PFSK-1 (cell line): Measurements from ENCODE around the gene LCK.

ENCODE experiments used
- POLR2AphosphoS5 ChIP-seq: IDR thresholded peaks from 2 replicates; pipeline ENCODE4 v1.6.1; 2012; ENCODE audit warnings: low read depth, mild to moderate bottlenecking, control low read depth, low read length, moderate library complexity
- SIN3A ChIP-seq: IDR thresholded peaks from 2 replicates; pipeline ENCODE4 v1.6.1; 2012; ENCODE audit warnings: mild to moderate bottlenecking, low read length, moderate library complexity, borderline replicate concordance; ENCODE audit not compliant: insufficient read depth
- TAF1 ChIP-seq: IDR thresholded peaks from 2 replicates; pipeline ENCODE4 v1.6.1; 2012; ENCODE audit warnings: low read length, control low read depth, borderline replicate concordance; ENCODE audit not compliant: insufficient read depth
- TF ChIP-seq, protein P1 (sequence below), 2 experiments: IDR thresholded peaks; 2 replicates each; pipeline versions ENCODE4 v1.6.1 to v1.8.0; 2011 to 2012; ENCODE audit warnings: low read depth in 2 of 2, low read length in 2 of 2, control low read depth in 1 of 2, inconsistent platforms in 1 of 2, mild to moderate bottlenecking in 1 of 2, moderate library complexity in 1 of 2; ENCODE audit not compliant: insufficient read depth in 1 of 2

- TF ChIP-seq POLR2AphosphoS5 (no peak), TAF1 (no peak), SIN3A (no peak)
- TF ChIP-seq, protein P1, sequence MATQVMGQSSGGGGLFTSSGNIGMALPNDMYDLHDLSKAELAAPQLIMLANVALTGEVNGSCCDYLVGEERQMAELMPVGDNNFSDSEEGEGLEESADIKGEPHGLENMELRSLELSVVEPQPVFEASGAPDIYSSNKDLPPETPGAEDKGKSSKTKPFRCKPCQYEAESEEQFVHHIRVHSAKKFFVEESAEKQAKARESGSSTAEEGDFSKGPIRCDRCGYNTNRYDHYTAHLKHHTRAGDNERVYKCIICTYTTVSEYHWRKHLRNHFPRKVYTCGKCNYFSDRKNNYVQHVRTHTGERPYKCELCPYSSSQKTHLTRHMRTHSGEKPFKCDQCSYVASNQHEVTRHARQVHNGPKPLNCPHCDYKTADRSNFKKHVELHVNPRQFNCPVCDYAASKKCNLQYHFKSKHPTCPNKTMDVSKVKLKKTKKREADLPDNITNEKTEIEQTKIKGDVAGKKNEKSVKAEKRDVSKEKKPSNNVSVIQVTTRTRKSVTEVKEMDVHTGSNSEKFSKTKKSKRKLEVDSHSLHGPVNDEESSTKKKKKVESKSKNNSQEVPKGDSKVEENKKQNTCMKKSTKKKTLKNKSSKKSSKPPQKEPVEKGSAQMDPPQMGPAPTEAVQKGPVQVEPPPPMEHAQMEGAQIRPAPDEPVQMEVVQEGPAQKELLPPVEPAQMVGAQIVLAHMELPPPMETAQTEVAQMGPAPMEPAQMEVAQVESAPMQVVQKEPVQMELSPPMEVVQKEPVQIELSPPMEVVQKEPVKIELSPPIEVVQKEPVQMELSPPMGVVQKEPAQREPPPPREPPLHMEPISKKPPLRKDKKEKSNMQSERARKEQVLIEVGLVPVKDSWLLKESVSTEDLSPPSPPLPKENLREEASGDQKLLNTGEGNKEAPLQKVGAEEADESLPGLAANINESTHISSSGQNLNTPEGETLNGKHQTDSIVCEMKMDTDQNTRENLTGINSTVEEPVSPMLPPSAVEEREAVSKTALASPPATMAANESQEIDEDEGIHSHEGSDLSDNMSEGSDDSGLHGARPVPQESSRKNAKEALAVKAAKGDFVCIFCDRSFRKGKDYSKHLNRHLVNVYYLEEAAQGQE (IDR thresholded peaks at IDR 0.05; ENCODE audit: insufficient read depth in 1 of 2, low read depth in 2 of 2, low read length in 2 of 2), result no peak
Measured at GRCh38 chr1:32286763-32287162, 35.7 kb downstream of the LCK start.
